ENCODE results near the gene IFTAP.

GRCh38 chr11:36700246-36700645 lies 105.9 kb downstream of the IFTAP start:
- TF ChIP-seq CTCF (IDR thresholded peaks at IDR 0.05) (no peak), EP300 (IDR thresholded peaks at IDR 0.05) (no peak)

Data from ovary (tissue), 3 donors.